ENCODE measurements around the gene UBE3D.

DNA sequence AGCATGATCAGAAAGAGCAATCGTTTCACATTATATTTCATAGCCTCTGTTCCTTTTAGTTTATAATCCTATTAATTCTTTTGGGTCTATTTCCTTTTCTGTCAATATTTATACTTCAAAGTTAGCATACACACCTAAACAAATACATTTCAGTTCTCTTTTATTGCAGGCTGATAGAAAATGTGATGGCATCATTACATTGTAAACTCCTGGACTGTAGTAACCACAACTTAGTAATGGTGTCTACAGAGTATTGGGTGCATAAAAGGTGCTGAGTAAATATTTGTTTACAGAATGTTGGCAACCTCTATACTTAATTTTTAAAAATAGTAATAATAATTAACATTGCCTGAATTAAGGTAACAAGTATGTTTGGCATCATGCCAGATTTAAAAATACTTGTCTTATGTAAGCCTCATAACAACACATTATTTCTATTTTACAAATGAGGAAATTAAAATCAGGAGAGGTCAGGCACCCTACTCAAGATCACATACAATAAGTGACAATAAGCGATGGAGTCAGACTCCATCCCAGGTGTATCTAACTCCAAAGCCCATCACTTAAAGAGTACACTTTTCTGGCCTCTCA is 195.0 kb downstream of the UBE3D start:
- TF ChIP-seq, protein P1, sequence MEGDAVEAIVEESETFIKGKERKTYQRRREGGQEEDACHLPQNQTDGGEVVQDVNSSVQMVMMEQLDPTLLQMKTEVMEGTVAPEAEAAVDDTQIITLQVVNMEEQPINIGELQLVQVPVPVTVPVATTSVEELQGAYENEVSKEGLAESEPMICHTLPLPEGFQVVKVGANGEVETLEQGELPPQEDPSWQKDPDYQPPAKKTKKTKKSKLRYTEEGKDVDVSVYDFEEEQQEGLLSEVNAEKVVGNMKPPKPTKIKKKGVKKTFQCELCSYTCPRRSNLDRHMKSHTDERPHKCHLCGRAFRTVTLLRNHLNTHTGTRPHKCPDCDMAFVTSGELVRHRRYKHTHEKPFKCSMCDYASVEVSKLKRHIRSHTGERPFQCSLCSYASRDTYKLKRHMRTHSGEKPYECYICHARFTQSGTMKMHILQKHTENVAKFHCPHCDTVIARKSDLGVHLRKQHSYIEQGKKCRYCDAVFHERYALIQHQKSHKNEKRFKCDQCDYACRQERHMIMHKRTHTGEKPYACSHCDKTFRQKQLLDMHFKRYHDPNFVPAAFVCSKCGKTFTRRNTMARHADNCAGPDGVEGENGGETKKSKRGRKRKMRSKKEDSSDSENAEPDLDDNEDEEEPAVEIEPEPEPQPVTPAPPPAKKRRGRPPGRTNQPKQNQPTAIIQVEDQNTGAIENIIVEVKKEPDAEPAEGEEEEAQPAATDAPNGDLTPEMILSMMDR (IDR thresholded peaks at IDR 0.05; ENCODE audit: low read depth, low read length), result no peak
- TF ChIP-seq POLR2A (IDR thresholded peaks at IDR 0.05; ENCODE audit: extremely low read depth, insufficient read length), result no peak
